KG1 (cell line): ENCODE data around the gene C4orf33.

Experiments used
- DNase-seq: peaks from one replicate; lab custom pipeline; 2025; lab: John Stamatoyannopoulos, UW

C4orf33 gene

GRCh38 chr4:129129143-129129542, 33.2 kb downstream of the C4orf33 start:
- DNase-seq: no peak

DNA sequence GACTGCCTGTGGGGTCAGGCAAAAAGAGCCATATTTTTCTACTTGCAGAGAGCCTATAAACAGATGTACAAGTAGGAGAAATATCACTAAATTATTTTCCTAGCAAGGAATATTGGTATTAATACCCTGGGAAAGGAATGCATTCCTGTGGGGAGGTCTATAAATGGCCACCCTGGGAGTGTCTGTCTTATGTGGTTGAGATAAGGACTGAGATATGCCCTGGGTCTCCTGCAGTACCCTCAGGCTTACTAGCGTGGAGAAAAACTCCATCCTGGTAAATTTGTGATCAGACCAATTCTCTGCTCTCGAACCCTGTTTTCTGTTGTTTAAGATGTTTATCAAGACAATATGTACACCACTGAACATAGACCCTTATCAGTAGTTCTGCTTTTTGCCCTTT, 35.4 kb downstream of the C4orf33 start:
- no peak for DNase-seq

DNA sequence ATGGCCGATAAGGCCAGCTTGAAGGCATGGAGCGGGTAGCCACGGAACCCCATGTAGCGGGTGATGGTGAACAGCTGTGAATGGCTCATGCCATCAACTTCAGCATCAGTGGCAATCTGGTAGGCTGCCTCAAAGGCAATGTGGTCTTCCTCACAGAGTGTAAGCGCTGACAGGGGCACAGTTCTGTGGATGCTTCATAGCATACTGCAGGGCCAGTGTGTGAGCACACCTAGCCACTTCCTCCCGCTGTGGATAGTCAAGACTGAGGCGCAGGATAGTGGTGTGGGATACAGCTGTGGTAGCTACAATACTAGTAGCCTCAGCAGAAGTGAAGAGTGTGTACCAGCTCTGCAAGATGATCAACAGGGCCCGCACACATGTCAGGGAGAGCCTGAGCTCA, 40.5 kb downstream of the C4orf33 start:
- no peak for DNase-seq

- no peak for DNase-seq
Measured at GRCh38 chr4:129138810-129139496, 43.0 kb downstream of the C4orf33 start.

- DNase-seq: no peak
Measured at GRCh38 chr4:129140521-129140920, 44.6 kb downstream of the C4orf33 start.

DNA sequence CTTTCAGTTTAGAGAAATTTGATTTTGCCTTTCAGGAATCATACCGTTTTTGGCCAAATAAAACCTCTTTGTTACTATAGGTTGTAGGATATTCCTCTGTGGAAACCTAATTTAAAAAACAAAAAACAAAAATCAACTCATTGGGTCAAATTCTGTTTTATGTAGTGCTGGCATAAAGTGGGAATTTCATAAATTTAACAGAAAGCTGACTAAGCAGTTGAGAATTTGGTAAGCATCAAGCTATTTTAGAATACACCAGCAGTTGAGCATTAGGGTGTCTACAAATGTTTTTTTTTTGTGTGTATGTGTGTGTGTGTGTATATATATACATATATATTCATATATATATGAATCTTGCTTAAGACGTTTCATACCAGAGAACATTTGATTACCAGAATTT, 47.4 kb downstream of the C4orf33 start:
- no peak for DNase-seq

GRCh38 chr4:129144755-129145206, 48.8 kb downstream of the C4orf33 start:
- DNase-seq: no peak

GRCh38 chr4:129145222-129145730, 49.3 kb downstream of the C4orf33 start:
- DNase-seq: no peak

- DNase-seq: no peak
Measured at GRCh38 chr4:129146639-129147038, 50.7 kb downstream of the C4orf33 start.

- no peak for DNase-seq
Measured at GRCh38 chr4:129148892-129149291, 52.9 kb downstream of the C4orf33 start.

- DNase-seq: no peak
Measured at GRCh38 chr4:129149906-129150305, 54.0 kb downstream of the C4orf33 start.

DNA sequence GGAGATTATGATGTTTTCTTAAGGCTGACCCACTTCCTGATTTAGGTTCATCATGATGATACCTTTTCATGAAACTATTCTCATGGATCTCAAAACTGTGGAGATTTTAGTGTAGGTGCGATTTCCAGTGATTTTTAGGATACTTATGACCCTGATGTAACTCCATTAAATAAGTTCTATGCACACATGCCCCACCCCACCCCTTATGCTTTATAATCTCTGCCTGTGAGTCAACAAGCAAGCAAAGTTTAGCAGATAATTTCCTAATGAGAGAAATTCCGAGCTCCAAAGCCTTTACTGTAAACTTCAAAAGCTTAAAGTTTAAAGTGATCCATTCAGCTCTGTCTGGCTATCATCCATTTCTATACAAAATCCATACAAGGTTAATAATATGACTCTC, 56.4 kb downstream of the C4orf33 start:
- DNase-seq: no peak

DNA sequence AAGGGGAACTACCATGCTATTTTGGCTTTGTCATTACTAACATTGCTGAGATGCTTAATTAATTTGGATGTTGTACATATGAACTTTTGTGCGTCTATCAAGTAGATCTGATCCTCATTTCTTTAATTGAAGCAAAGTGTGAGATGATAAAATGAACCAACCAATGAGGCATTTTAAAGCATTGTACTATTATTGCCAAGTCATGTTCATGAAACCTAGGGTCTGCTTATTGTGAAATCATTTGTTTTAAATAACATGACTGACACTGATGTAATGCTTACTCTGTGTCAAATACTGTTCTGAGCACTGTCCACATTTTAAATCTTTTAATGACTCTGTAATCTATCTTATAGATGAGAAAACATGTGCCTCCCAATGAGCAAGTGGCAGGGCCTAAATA, 57.7 kb downstream of the C4orf33 start:
- no peak for DNase-seq

DNA sequence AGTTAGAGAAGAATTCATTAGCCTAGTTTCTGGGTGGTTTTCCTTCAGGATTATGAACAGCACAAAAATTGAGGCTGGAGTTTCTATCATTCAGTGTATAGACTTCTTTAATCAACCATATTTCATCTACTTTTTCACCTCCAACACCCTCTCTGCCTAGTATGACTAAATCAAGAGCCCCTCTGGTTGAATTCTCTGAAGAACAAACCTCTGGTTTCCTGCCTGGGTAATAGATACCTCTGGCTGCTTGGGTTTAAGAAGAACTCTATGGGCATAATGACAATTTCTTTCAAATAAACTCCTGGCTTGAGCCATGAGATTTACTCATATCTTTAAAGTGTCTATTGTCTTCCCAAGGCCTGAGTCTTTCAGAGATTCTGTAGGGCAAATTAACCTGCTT, 66.5 kb downstream of the C4orf33 start:
- no peak for DNase-seq

GRCh38 chr4:129163427-129163826, 67.5 kb downstream of the C4orf33 start:
- no peak for DNase-seq

DNA sequence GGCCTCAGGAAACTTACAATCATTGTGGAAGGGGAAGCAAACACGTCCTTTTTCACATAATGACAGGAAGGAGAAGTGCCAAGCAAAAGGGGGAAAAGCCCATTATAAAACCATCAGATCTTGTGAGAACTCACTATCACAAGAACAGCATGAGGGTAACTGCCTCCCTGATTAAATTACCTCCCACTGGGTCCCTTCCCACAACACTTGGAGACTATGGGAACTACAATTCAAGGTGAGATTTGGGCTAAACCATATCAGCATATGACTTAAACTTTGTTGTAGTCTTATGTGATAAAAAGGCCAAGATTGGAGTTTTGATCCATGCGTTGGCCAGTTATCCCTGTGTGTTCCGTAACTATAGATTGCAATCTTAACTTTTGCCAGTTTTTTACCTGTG, 68.3 kb downstream of the C4orf33 start:
- no peak for DNase-seq
